ENCODE results near the gene SFXN5. TPM values are rescaled to one million over a fixed set of nuclear protein-coding genes. Genes with fewer than 3 reads are reported as not detected.

Gene SFXN5
- total and polyA plus RNA-seq, 7 donors: 5.1 to 17.1 (median 12.2) TPM

GRCh38 chr2:72954376-72955227 is 116.9 kb downstream of the SFXN5 start:
- TF ChIP-seq, protein P1, sequence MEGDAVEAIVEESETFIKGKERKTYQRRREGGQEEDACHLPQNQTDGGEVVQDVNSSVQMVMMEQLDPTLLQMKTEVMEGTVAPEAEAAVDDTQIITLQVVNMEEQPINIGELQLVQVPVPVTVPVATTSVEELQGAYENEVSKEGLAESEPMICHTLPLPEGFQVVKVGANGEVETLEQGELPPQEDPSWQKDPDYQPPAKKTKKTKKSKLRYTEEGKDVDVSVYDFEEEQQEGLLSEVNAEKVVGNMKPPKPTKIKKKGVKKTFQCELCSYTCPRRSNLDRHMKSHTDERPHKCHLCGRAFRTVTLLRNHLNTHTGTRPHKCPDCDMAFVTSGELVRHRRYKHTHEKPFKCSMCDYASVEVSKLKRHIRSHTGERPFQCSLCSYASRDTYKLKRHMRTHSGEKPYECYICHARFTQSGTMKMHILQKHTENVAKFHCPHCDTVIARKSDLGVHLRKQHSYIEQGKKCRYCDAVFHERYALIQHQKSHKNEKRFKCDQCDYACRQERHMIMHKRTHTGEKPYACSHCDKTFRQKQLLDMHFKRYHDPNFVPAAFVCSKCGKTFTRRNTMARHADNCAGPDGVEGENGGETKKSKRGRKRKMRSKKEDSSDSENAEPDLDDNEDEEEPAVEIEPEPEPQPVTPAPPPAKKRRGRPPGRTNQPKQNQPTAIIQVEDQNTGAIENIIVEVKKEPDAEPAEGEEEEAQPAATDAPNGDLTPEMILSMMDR (IDR thresholded peaks at IDR 0.05): no peak
- H3K4me1 ChIP-seq: no peaks in the 10 kb centered on the region
- H3K36me3 ChIP-seq (ENCODE audit: insufficient read depth in 1 of 2, low read depth in 1 of 2): peaks cover 0 to 14% of the 10 kb centered on the region in 2 donors
- no peaks in the 10 kb centered on the region for H3K9me3 ChIP-seq
- DNase-seq (no peak), ATAC-seq (no peak)
- intact Hi-C loops (cut with DNase I): no loop called here
- no peak overlapping the region for H3K4me3 ChIP-seq
- 71 to 76% (median 75%) methylated on average over 8 to 12 of the region's 12 CpGs for WGBS, 3 donors
- H3K27me3 ChIP-seq (ENCODE audit: insufficient read depth in 3 of 3, low read length in 2 of 3): no peaks in the 10 kb centered on the region
- no peak overlapping the region for H3K27ac ChIP-seq

DNA sequence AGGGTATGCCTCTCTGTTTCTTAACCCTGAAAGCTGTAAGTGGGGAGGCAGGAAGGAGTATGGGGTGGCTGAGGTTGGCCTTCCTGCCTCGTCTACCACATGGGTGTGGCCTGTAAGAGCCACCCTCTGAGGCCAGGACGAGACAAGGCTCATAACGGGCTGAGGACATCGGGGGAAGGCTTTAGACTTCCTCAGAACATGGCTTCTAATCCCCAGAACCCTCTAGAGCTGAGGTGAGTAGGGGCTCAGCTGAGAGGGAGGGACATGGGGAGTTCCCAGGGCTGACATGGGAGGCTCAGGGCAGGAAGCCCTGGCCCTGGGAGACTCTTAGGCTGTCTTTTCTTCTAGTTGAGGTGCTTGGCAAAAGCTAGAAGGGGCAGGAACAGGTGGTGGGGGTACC is 117.5 kb downstream of the SFXN5 start:
- Histone ChIP-seq H3K36me3 (ENCODE audit: insufficient read depth in 1 of 2, low read depth in 1 of 2) (peaks cover 0 to 9% of the 10 kb centered on the region in 2 donors), H3K4me1 (no peaks in the 10 kb centered on the region), H3K4me3 (no peak overlapping the region), H3K27ac (no peak overlapping the region), H3K9me3 (no peaks in the 10 kb centered on the region), H3K27me3 (ENCODE audit: insufficient read depth in 3 of 3, low read length in 2 of 3) (no peaks in the 10 kb centered on the region)
- intact Hi-C loops (cut with DNase I): no loop called here
- no peak for ATAC-seq
- WGBS, 3 donors: 61 to 81% (median 78%) methylated on average over 4 of the region's 4 CpGs
- DNase-seq: no peak
- TF ChIP-seq, protein P1 (IDR thresholded peaks at IDR 0.05): no peak

GRCh38 chr2:72953528-72953927 is 118.0 kb downstream of the SFXN5 start:
- peaks cover 0 to 9% of the 10 kb centered on the region in 2 donors for H3K36me3 ChIP-seq (ENCODE audit: insufficient read depth in 1 of 2, low read depth in 1 of 2)
- DNase-seq (no peak), ATAC-seq (no peak)
- TF ChIP-seq, protein P1 (IDR thresholded peaks at IDR 0.05): no peak
- intact Hi-C loops (cut with DNase I): no loop called here
- no peaks in the 10 kb centered on the region for H3K27me3 ChIP-seq (ENCODE audit: insufficient read depth in 3 of 3, low read length in 2 of 3)
- WGBS, 3 donors: 94 to 100% (median 95%) methylated on average over 1 of the region's 1 CpG
- H3K4me1 ChIP-seq: no peaks in the 10 kb centered on the region
- no peaks in the 10 kb centered on the region for H3K9me3 ChIP-seq
- no peak overlapping the region for H3K4me3 ChIP-seq
- no peak overlapping the region for H3K27ac ChIP-seq

DNA sequence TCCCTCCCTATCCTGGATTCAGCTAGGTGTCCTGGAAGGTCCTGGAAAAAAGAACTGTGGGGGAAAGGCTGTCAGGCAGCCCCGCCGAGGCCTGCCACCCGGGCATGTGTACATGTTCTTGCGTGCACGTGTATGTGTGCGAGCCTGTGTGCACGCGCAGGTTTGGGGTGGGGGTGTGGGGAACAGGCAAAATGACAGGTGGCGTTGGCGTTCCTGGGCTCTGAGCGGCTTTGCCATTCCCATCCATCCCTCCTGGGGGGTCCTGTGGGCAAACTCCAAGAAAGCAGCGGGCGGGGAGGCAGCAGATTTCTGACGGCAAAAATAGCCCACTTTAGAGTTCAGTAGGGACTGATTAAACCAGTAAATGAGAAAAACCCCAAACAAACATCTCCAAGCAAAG is 118.6 kb downstream of the SFXN5 start:
- DNase-seq: no peak
- Histone ChIP-seq H3K36me3 (ENCODE audit: insufficient read depth in 1 of 2, low read depth in 1 of 2) (peaks cover 0 to 10% of the 10 kb centered on the region in 2 donors), H3K27ac (no peak overlapping the region), H3K9me3 (no peaks in the 10 kb centered on the region), H3K4me1 (no peaks in the 10 kb centered on the region), H3K4me3 (no peak overlapping the region), H3K27me3 (ENCODE audit: insufficient read depth in 3 of 3, low read length in 2 of 3) (no peaks in the 10 kb centered on the region)
- intact Hi-C loops (cut with DNase I): no loop called here
- no peak for ATAC-seq
- TF ChIP-seq, protein P1 (IDR thresholded peaks at IDR 0.05): no peak
- 93 to 94% (median 94%) methylated on average over 14 of the region's 14 CpGs for WGBS, 3 donors

Data from psoas muscle (tissue), 8 donors.